A673 (cell line): ENCODE measurements around the gene NAA15. TPM values are rescaled to one million over a fixed set of nuclear protein-coding genes. Genes with fewer than 3 reads are reported as not detected.

Experiments
- BruUV-seq: library from RNA; stranded (reverse); fragments of 400-500 nt; replicated peaks from 2 replicates; lab custom pipeline; 2021; lab: Mats Ljungman, UMichigan
- CTCF ChIA-PET: fragments of 300-600 bp; sonication (Branson Sonifier 250); formaldehyde crosslinking; loops from one replicate; lab custom pipeline; 2022; ENCODE audit warnings: antibody characterized with exemption; lab: Charles Lee
- POLR2A ChIA-PET: fragments of 300-600 bp; sonication (Branson Sonifier 250); formaldehyde crosslinking; loops from one replicate; lab custom pipeline; 2022; ENCODE audit warnings: antibody characterized with exemption; ENCODE audit not compliant: low non-redundant PET; lab: Charles Lee
- DNase-seq: peaks from one replicate; pipeline ENCODE4 v3.0.0-alpha.2; 2015; ENCODE audit warnings: low spot score
- H3K27ac ChIP-seq: fragments of 200-600 bp; sonication (generic); 2 replicates; pipeline ENCODE4 v1.5.1; 2016; ENCODE audit warnings: mixed run types, low read depth, mild to moderate bottlenecking, mixed read lengths, antibody characterized with exemption, low read length; ENCODE audit not compliant: poor library complexity, severe bottlenecking
- H3K27me3 ChIP-seq: fragments of 200-600 bp; sonication (generic); replicated peaks from 2 replicates; pipeline ENCODE4 v1.6.1; 2017; ENCODE audit warnings: mixed run types, low read depth, mild to moderate bottlenecking, mixed read lengths, antibody characterized with exemption, low read length; ENCODE audit not compliant: insufficient read depth, poor library complexity
- H3K36me3 ChIP-seq: fragments of 200-600 bp; sonication (generic); 2 replicates; pipeline ENCODE4 v1.6.1; 2016; ENCODE audit warnings: mixed run types, mild to moderate bottlenecking, mixed read lengths, antibody characterized with exemption, low read length; ENCODE audit not compliant: insufficient read depth, poor library complexity, severe bottlenecking
- H3K4me1 ChIP-seq: fragments of 200-600 bp; sonication (generic); 2 replicates; pipeline ENCODE4 v1.6.1; 2017; ENCODE audit warnings: mixed run types, mild to moderate bottlenecking, mixed read lengths, antibody characterized with exemption, low read length; ENCODE audit not compliant: insufficient read depth, poor library complexity, severe bottlenecking
- H3K4me3 ChIP-seq: fragments of 200-600 bp; sonication (generic); 2 replicates; pipeline ENCODE4 v1.5.1; 2016; ENCODE audit warnings: low read depth, mixed run types, mild to moderate bottlenecking, mixed read lengths, low read length; ENCODE audit not compliant: poor library complexity, severe bottlenecking
- H3K9me3 ChIP-seq: fragments of 200-600 bp; sonication (generic); 2 replicates; pipeline ENCODE4 v1.6.1; 2016; ENCODE audit warnings: mixed run types, low read depth, mild to moderate bottlenecking, mixed read lengths, antibody characterized with exemption, low read length; ENCODE audit not compliant: poor library complexity, severe bottlenecking
- EZH2 ChIP-seq: fragments of 200-600 bp; sonication (generic); IDR thresholded peaks from 2 replicates; pipeline ENCODE4 v1.6.1; 2017; ENCODE audit warnings: borderline replicate concordance, low read depth, mild to moderate bottlenecking, mixed read lengths, antibody characterized with exemption, low read length; ENCODE audit not compliant: poor library complexity, severe bottlenecking
- intact Hi-C: fragments of 100-400 bp; cut with micrococcal nuclease; formaldehyde crosslinking; loops from one replicate; pipeline ENCODE4 v1.10.0; 2022; ENCODE audit not compliant: unreplicated experiment
- total RNA-seq: library from RNA; stranded (reverse); gene quantifications from 2 replicates; pipeline ENCODE4 v1.2.3, GENCODE V29; 2021
- TF ChIP-seq, protein P1 (sequence below): fragments of 300-800, 200-600 bp; sonication (generic); conservative IDR thresholded peaks from 2 replicates; pipeline ENCODE4 v1.5.1; 2017; ENCODE audit warnings: low read depth, mild to moderate bottlenecking, antibody characterized with exemption, low read length, moderate library complexity, mixed read lengths

Gene NAA15
- total RNA-seq, 1 experiment from 2014 or later: 123 TPM

- intact Hi-C loops: no loop called here
- no TSS peak for BruUV-seq
- H3K27ac ChIP-seq: no peak overlapping the region
- no peaks in the 10 kb centered on the region for H3K27me3 ChIP-seq
- TF ChIP-seq, protein P1, sequence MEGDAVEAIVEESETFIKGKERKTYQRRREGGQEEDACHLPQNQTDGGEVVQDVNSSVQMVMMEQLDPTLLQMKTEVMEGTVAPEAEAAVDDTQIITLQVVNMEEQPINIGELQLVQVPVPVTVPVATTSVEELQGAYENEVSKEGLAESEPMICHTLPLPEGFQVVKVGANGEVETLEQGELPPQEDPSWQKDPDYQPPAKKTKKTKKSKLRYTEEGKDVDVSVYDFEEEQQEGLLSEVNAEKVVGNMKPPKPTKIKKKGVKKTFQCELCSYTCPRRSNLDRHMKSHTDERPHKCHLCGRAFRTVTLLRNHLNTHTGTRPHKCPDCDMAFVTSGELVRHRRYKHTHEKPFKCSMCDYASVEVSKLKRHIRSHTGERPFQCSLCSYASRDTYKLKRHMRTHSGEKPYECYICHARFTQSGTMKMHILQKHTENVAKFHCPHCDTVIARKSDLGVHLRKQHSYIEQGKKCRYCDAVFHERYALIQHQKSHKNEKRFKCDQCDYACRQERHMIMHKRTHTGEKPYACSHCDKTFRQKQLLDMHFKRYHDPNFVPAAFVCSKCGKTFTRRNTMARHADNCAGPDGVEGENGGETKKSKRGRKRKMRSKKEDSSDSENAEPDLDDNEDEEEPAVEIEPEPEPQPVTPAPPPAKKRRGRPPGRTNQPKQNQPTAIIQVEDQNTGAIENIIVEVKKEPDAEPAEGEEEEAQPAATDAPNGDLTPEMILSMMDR: no peak
- no peak for TF ChIP-seq EZH2
- H3K4me3 ChIP-seq: no peak overlapping the region
- H3K9me3 ChIP-seq: no peaks in the 10 kb centered on the region
- peak; percentile 22 for DNase-seq
- ChIA-PET CTCF (no interaction called here), POLR2A (no interaction called here)
- peaks cover 9% of the 10 kb centered on the region for H3K4me1 ChIP-seq
- H3K36me3 ChIP-seq: peaks cover 72% of the 10 kb centered on the region
These were observed 66.3 kb downstream of the NAA15 start for GRCh38 chr4:139367421-139368090.

DNA sequence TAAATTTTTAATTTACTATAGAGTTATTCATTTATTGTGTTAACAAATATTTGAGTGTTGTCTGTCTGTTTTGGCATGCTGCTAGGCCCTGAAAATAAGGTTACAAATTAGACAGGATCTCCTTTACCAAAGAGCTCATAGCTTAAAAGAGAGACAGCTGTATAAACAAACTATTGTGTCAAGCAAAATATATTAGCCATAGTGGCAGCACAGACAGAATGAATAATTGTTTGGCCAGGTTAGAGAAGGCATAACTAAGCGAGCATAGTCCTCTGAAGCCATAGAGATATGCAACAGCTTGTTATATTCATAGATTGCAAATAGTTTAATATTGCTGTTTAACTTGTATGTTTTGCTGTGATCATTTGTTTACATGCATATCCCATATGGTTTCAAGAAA lies 67.7 kb downstream of the NAA15 start:
- no TSS peak for BruUV-seq
- Histone ChIP-seq H3K4me3 (no peak overlapping the region), H3K27me3 (no peaks in the 10 kb centered on the region), H3K4me1 (no peaks in the 10 kb centered on the region), H3K27ac (no peak overlapping the region), H3K9me3 (no peaks in the 10 kb centered on the region), H3K36me3 (peaks cover 79% of the 10 kb centered on the region)
- no peak for DNase-seq
- ChIA-PET POLR2A (no interaction called here), CTCF (no interaction called here)
- TF ChIP-seq EZH2: no peak
- intact Hi-C loops: no loop called here

- Histone ChIP-seq H3K4me1 (no peaks in the 10 kb centered on the region), H3K27ac (no peak overlapping the region), H3K36me3 (peaks cover 72% of the 10 kb centered on the region)
These were observed 72.9 kb downstream of the NAA15 start for GRCh38 chr4:139374251-139374650.

More at GRCh38 chr4:139374251-139374650, 72.9 kb downstream of the NAA15 start:
- intact Hi-C loops: no loop called here
- POLR2A ChIA-PET: no interaction called here
- Histone ChIP-seq H3K9me3 (no peaks in the 10 kb centered on the region), H3K4me3 (no peak overlapping the region), H3K27me3 (no peaks in the 10 kb centered on the region)
- peak; percentile 67 for DNase-seq
- no peak for TF ChIP-seq EZH2
- TF ChIP-seq, protein P1: no peak
- BruUV-seq: no TSS peak
- CTCF ChIA-PET: no interaction called here
